SU-DHL-6 (cell line): ENCODE measurements around the gene OR8J3.

Source experiments
- H2AFZ ChIP-seq: fragments of 200-600 bp; sonication (generic); 2 replicates; pipeline ENCODE4 v1.6.1; 2014; ENCODE audit warnings: low read depth, mild to moderate bottlenecking, moderate library complexity, mixed read lengths, antibody characterized with exemption, low read length; ENCODE audit not compliant: severe bottlenecking
- H3F3A ChIP-seq: fragments of 200-600 bp; shearing (Covaris generic); 2 replicates; pipeline ENCODE4 v1.6.0; 2016; ENCODE audit warnings: antibody characterized with exemption, mild to moderate bottlenecking; ENCODE audit not compliant: insufficient read depth
- H3K27ac ChIP-seq: fragments of 200-600 bp; sonication (generic); 2 replicates; pipeline ENCODE4 v1.5.1; 2016; ENCODE audit warnings: low read depth, mild to moderate bottlenecking, low read length, moderate library complexity, mixed read lengths
- H3K27me3 ChIP-seq: fragments of 200-600 bp; sonication (generic), shearing (Covaris generic); 2 replicates; pipeline ENCODE4 v1.6.0; 2014; ENCODE audit warnings: mild to moderate bottlenecking, low read length
- H3K36me3 ChIP-seq: fragments of 200-600 bp; sonication (generic); 2 replicates; pipeline ENCODE4 v1.6.1; 2014; ENCODE audit warnings: mild to moderate bottlenecking, low read length, mixed read lengths
- H3K4me2 ChIP-seq: fragments of 300-600, 200-600 bp; shearing (Covaris generic), sonication (generic); 2 replicates; pipeline ENCODE4 v1.6.0; 2014; ENCODE audit warnings: low read length, low read depth, mild to moderate bottlenecking; ENCODE audit not compliant: poor library complexity, severe bottlenecking
- H3K4me3 ChIP-seq: fragments of 200-600 bp; sonication (generic); 2 replicates; pipeline ENCODE4 v1.5.1; 2014; ENCODE audit warnings: antibody characterized with exemption, low read length, mild to moderate bottlenecking, mixed read lengths; ENCODE audit not compliant: insufficient read depth, poor library complexity, severe bottlenecking
- H3K79me2 ChIP-seq: fragments of 200-600 bp; sonication (generic); 2 replicates; pipeline ENCODE4 v1.6.1; 2014; ENCODE audit warnings: mild to moderate bottlenecking, low read length, moderate library complexity; ENCODE audit not compliant: insufficient read depth
- H3K9ac ChIP-seq: fragments of 200-600 bp; sonication (generic); 2 replicates; pipeline ENCODE4 v1.7.0; 2014; ENCODE audit warnings: mild to moderate bottlenecking, low read length
- H3K9me2 ChIP-seq: fragments of 200-600 bp; sonication (generic); replicated peaks from 2 replicates; pipeline ENCODE4 v1.6.1; 2014; ENCODE audit warnings: low read length; ENCODE audit not compliant: insufficient read depth
- H3K9me3 ChIP-seq: fragments of 200-600 bp; sonication (generic); 2 replicates; pipeline ENCODE4 v1.6.1; 2014; ENCODE audit warnings: low read length, mixed read lengths; ENCODE audit not compliant: insufficient read depth
- H4K20me1 ChIP-seq: fragments of 200-600 bp; sonication (generic); 2 replicates; pipeline ENCODE4 v1.6.1; 2014; ENCODE audit warnings: low read depth, mild to moderate bottlenecking, antibody characterized with exemption, low read length, moderate library complexity, mixed read lengths
- CTCF ChIP-seq: fragments of 200-600 bp; sonication (generic); IDR thresholded peaks from one replicate; pipeline ENCODE4 v1.5.1; 2017; ENCODE audit warnings: antibody characterized with exemption, mild to moderate bottlenecking, low read length, moderate library complexity; ENCODE audit not compliant: insufficient read depth, poor library complexity, severe bottlenecking
- EZH2phosphoT487 ChIP-seq: fragments of 200-600 bp; sonication (generic), shearing (Covaris generic); conservative IDR thresholded peaks from 2 replicates; pipeline ENCODE4 v1.6.1; 2018; ENCODE audit warnings: mild to moderate bottlenecking, antibody characterized with exemption, low read length, moderate library complexity, mixed read lengths

OR8J3 gene

DNA sequence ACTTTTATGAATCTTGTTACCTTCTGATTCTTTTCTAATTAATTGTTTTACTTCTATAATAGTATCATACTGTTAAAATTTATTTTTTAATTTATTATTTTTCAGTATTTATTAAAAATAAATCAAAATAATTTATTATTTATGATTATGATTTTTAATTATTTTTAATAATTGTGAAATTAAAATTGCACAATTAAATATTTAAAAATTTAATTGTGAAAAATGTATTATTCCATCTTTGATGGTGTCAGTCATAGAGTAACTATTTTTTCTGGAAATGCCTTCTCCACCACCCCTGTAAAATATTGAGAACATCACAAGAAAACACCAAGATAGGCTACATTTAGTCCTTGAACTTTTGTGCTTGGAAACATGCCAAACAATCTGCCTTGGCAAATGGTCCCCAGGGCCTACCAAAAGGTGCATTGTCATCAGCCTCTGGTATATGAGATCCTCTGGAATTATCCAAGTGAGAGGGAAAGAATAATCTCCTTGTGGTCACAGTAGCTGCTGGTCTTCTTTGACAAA, 36.7 kb downstream of the OR8J3 start, which contains the start of gene OR8H2:
OR8H2 (plus strand) TSS at position 478 of the 528 bp plus-strand sequence. CDS start 1,356 bp downstream, outside the sequence.
- no peak for TF ChIP-seq EZH2phosphoT487

DNA sequence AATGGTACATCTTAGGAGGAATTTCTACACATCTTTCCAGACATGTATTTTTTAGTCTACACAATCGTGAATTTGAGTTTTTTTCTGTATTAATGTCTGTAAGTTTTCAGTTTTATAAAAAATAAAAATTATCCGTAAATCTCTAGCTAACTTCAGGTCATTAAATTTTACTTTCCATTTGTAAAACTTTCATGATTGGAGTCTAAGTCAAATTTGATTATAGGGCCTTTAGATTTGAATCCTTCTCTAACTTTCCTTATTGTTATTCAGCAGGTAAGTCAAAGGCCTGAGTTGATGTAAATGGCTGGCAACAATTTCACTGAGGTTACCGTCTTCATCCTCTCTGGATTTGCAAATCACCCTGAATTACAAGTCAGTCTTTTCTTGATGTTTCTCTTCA, 47.0 kb downstream of the OR8J3 start, which contains the start of gene OR8I2:
OR8I2 (plus strand) TSS at position 301 of the 400 bp plus-strand sequence; CDS start at position 301, 0 bp downstream.
- H3K36me3 ChIP-seq = no peaks in the 10 kb centered on the region
- no peaks in the 10 kb centered on the region for H3K79me2 ChIP-seq
- H3K4me2 ChIP-seq = no peak within 1 kb of the TSS
- TF ChIP-seq CTCF = no peak
- TF ChIP-seq EZH2phosphoT487 = no peak
- H3F3A ChIP-seq = no peaks in the 10 kb centered on the region
- no peak within 1 kb of the TSS for H2AFZ ChIP-seq
- no peaks in the 10 kb centered on the region for H3K9me3 ChIP-seq
- no peaks in the 10 kb centered on the region for H4K20me1 ChIP-seq
- H3K9ac ChIP-seq = no peak within 1 kb of the TSS
- no peaks in the 10 kb centered on the region for H3K9me2 ChIP-seq
- no peak within 1 kb of the TSS for H3K27ac ChIP-seq
- H3K4me3 ChIP-seq = no peak within 1 kb of the TSS
- H3K27me3 ChIP-seq = no peaks in the 10 kb centered on the region

More for the DNA sequence above, 36.7 kb downstream of the OR8J3 start, which contains the start of gene OR8H2:
- no peaks in the 10 kb centered on the region for H3K9me3 ChIP-seq
- H3K4me2 ChIP-seq = no peak within 1 kb of the TSS
- no peak within 1 kb of the TSS for H2AFZ ChIP-seq
- H3F3A ChIP-seq = no peaks in the 10 kb centered on the region
- no peak within 1 kb of the TSS for H3K27ac ChIP-seq
- no peaks in the 10 kb centered on the region for H4K20me1 ChIP-seq
- no peaks in the 10 kb centered on the region for H3K27me3 ChIP-seq
- no peaks in the 10 kb centered on the region for H3K36me3 ChIP-seq
- H3K9ac ChIP-seq = no peak within 1 kb of the TSS
- H3K9me2 ChIP-seq = no peaks in the 10 kb centered on the region
- no peaks in the 10 kb centered on the region for H3K79me2 ChIP-seq
- no peak within 1 kb of the TSS for H3K4me3 ChIP-seq

DNA sequence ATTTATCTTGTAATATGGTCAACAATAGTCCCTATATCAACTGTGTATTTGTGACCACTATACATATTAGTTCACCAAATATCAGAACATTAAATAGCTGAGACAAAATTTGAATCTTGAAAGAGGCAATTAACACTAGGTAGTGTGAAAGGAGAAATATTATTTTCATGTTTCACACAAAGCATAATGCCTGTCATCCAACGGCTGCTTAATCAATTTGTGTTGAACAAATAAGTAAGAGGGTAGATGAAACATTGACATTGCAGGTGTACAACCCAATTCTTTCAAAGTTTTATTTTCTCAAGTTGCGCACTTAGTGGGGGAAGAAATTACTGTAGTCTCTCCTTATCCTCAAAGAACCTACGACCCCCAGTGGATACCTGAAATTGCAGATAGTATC, 50.3 kb downstream of the OR8J3 start:
- Histone ChIP-seq H3K4me3 (no peak overlapping the region), H3K27ac (no peak overlapping the region), H3K36me3 (no peaks in the 10 kb centered on the region), H3K79me2 (no peaks in the 10 kb centered on the region), H3K9me2 (no peaks in the 10 kb centered on the region), H3K27me3 (no peaks in the 10 kb centered on the region), H2AFZ (no peak overlapping the region), H3F3A (no peaks in the 10 kb centered on the region), H3K9ac (no peak overlapping the region), H3K9me3 (no peaks in the 10 kb centered on the region), H3K4me2 (no peak overlapping the region), H4K20me1 (no peaks in the 10 kb centered on the region)
- TF ChIP-seq CTCF (no peak), EZH2phosphoT487 (no peak)
